HCT116 (cell line): ENCODE data around the gene NEMP2. TPM values are rescaled to one million over a fixed set of nuclear protein-coding genes. Genes with fewer than 3 reads are reported as not detected.

ENCODE experiments used
- ATAC-seq: fragments of 200-7000 bp; cut with Tn5 transposase; 2 replicates; pipeline ENCODE4 v1.9.1; 2020; ENCODE audit warnings: mild to moderate bottlenecking, moderate library complexity
- BruUV-seq: library from RNA; stranded (reverse); fragments of 400-500 nt; replicated peaks from 2 replicates; lab custom pipeline; 2021; lab: Mats Ljungman, UMichigan
- CTCF ChIA-PET: fragments of 300-600 bp; sonication (Branson Sonifier 250); formaldehyde crosslinking; loops from one replicate; lab custom pipeline; 2021; ENCODE audit warnings: antibody characterized with exemption; lab: Charles Lee
- POLR2A ChIA-PET: fragments of 300-600, 350-600 bp; sonication (Branson Sonifier 250); formaldehyde crosslinking; loops from one replicate; lab custom pipeline; 2021; ENCODE audit warnings: antibody characterized with exemption; lab: Charles Lee
- RAD21 ChIA-PET, 2 experiments: fragments of 300-600 bp; sonication (Branson Sonifier 250); formaldehyde crosslinking; loops; one replicate each; lab custom pipeline; 2023; ENCODE audit warnings: low total read pairs in 2 of 2; ENCODE audit not compliant: uncharacterized antibody in 2 of 2, unreplicated experiment in 2 of 2, low non-redundant PET in 1 of 2; lab: Charles Lee
- DNase-seq: peaks from one replicate; pipeline ENCODE4 v3.0.0-alpha.2; 2010; ENCODE audit warnings: low read depth, low spot score
- H2AFZ ChIP-seq: fragments of 200-600 bp; shearing (Covaris generic), sonication (generic); 2 replicates; pipeline ENCODE4 v1.6.1; 2017; ENCODE audit warnings: low read depth, mixed run types, mixed read lengths, antibody characterized with exemption, low read length; ENCODE audit not compliant: poor library complexity, severe bottlenecking
- H3K27ac ChIP-seq: 2 replicates; pipeline ENCODE4 v1.5.1; 2012; ENCODE audit warnings: low read depth, low read length
- H3K27me3 ChIP-seq: fragments of 200-600 bp; sonication (generic); 2 replicates; pipeline ENCODE4 v1.6.1; 2016; ENCODE audit warnings: mixed run types, low read length, mixed read lengths; ENCODE audit not compliant: insufficient read depth
- H3K36me3 ChIP-seq, 2 experiments: fragments of 200-500 bp in 1 of 2; fragments of 200-600 bp in 1 of 2; sonication (Bioruptor generic) in 1 of 2; sonication (generic) in 1 of 2; 2 replicates each; pipeline versions ENCODE4 v1.5.1 to v1.6.1; 2014 to 2016; ENCODE audit warnings: low read length in 2 of 2, inconsistent platforms in 1 of 2, mixed read lengths in 1 of 2, mixed run types in 1 of 2; ENCODE audit not compliant: insufficient read depth in 2 of 2, control insufficient read depth in 1 of 2
- H3K4me1 ChIP-seq, 2 experiments: fragments of 200-600 bp in 1 of 2; sonication (generic) in 1 of 2; 2 replicates each; pipeline versions ENCODE4 v1.5.1 to v1.6.1; 2012 to 2017; ENCODE audit warnings: low read length in 2 of 2, inconsistent platforms in 1 of 2, mild to moderate bottlenecking in 1 of 2, mixed read lengths in 1 of 2, mixed run types in 1 of 2, moderate library complexity in 1 of 2; ENCODE audit not compliant: insufficient read depth in 2 of 2, control insufficient read depth in 1 of 2
- H3K4me2 ChIP-seq: fragments of 200-600 bp; sonication (generic); 2 replicates; pipeline ENCODE4 v1.6.1; 2017; ENCODE audit warnings: mixed run types, low read length, mixed read lengths
- H3K4me3 ChIP-seq, 2 experiments: fragments of 200-600 bp in 1 of 2; sonication (generic) in 1 of 2; replicated peaks in 1 of 2; 2 replicates each; pipeline ENCODE4 v1.5.1; 2011 to 2016; ENCODE audit warnings: low read length in 2 of 2, control low read depth in 1 of 2, low read depth in 1 of 2, mild to moderate bottlenecking in 1 of 2, mixed read lengths in 1 of 2, mixed run types in 1 of 2
- H3K79me2 ChIP-seq: fragments of 200-600 bp; sonication (generic); 2 replicates; pipeline ENCODE4 v1.6.1; 2017; ENCODE audit warnings: mild to moderate bottlenecking, mixed run types, low read length, moderate library complexity, mixed read lengths; ENCODE audit not compliant: insufficient read depth
- H3K9ac ChIP-seq: fragments of 200-600 bp; sonication (generic); 2 replicates; pipeline ENCODE4 v1.6.1; 2016; ENCODE audit warnings: low read length, mixed read lengths
- H3K9me2 ChIP-seq: fragments of 200-600 bp; sonication (generic), shearing (Covaris generic); 2 replicates; pipeline ENCODE4 v1.6.1; 2017; ENCODE audit warnings: mixed run types, mild to moderate bottlenecking, moderate library complexity; ENCODE audit not compliant: insufficient read depth
- H3K9me3 ChIP-seq, 2 experiments: fragments of 200-500 bp in 1 of 2; fragments of 200-600 bp in 1 of 2; sonication (Bioruptor generic) in 1 of 2; sonication (generic) in 1 of 2; 2 replicates each; pipeline ENCODE4 v1.6.1; 2014 to 2017; ENCODE audit warnings: low read length in 2 of 2, mixed read lengths in 2 of 2, inconsistent platforms in 1 of 2, low read depth in 1 of 2, mild to moderate bottlenecking in 1 of 2, mixed run types in 1 of 2, moderate library complexity in 1 of 2; ENCODE audit not compliant: control insufficient read depth in 1 of 2, insufficient read depth in 1 of 2
- H4K20me1 ChIP-seq: fragments of 200-600 bp; sonication (generic), shearing (Covaris generic); 2 replicates; pipeline ENCODE4 v1.6.1; 2017; ENCODE audit warnings: mixed run types, mild to moderate bottlenecking, moderate library complexity; ENCODE audit not compliant: insufficient read depth
- CBX3 ChIP-seq: IDR thresholded peaks from 2 replicates; pipeline ENCODE4 v1.6.1; 2012; ENCODE audit warnings: low read depth
- EGR1 ChIP-seq: IDR thresholded peaks from 2 replicates; pipeline ENCODE4 v1.6.1; 2012; ENCODE audit warnings: low read depth
- EZH2phosphoT487 ChIP-seq: fragments of 200-600 bp; IDR thresholded peaks from 2 replicates; pipeline ENCODE4 v1.6.1; 2018; ENCODE audit warnings: antibody characterized with exemption, borderline replicate concordance
- POLR2A ChIP-seq: IDR thresholded peaks from 2 replicates; pipeline ENCODE4 v1.7.0; 2011; ENCODE audit warnings: borderline replicate concordance; ENCODE audit not compliant: insufficient read depth, insufficient read length; ENCODE audit errors: extremely low read depth
- RAD21 ChIP-seq: IDR thresholded peaks from 2 replicates; pipeline ENCODE4 v1.6.1; 2012; ENCODE audit warnings: low read depth, mild to moderate bottlenecking
- SIN3A ChIP-seq: IDR thresholded peaks from 2 replicates; pipeline ENCODE4 v1.6.1; 2012; ENCODE audit warnings: low read depth
- SP1 ChIP-seq: IDR thresholded peaks from 2 replicates; pipeline ENCODE4 v1.6.1; 2012; ENCODE audit warnings: low read depth
- YY1 ChIP-seq: IDR thresholded peaks from 2 replicates; pipeline ENCODE4 v1.6.1; 2011; ENCODE audit warnings: low read length, low read depth, moderate library complexity, mild to moderate bottlenecking; ENCODE audit not compliant: insufficient replicate concordance; ENCODE audit errors: extremely low read depth
- ZFX ChIP-seq: fragments of 450-650 bp; IDR thresholded peaks from 2 replicates; pipeline ENCODE4 v1.6.1; 2017
- intact Hi-C: fragments of 100-400 bp; cut with micrococcal nuclease; formaldehyde crosslinking; loops from 2 replicates; pipeline ENCODE4 v1.10.0; 2022
- total RNA-seq: library from RNA; stranded (reverse); gene quantifications from one replicate; pipeline ENCODE4 v1.2.1, GENCODE V29; 2021; ENCODE audit not compliant: unreplicated experiment
- TF ChIP-seq, protein P1 (sequence below): IDR thresholded peaks from 2 replicates; pipeline ENCODE4 v1.6.1; 2011; ENCODE audit warnings: mild to moderate bottlenecking, low read length, moderate library complexity; ENCODE audit not compliant: insufficient replicate concordance; ENCODE audit errors: extremely low read depth
- TF ChIP-seq, protein P2 (sequence below): IDR thresholded peaks from 2 replicates; pipeline ENCODE4 v1.6.1; 2012
- TF ChIP-seq, protein P3 (sequence below): IDR thresholded peaks from 2 replicates; pipeline ENCODE4 v1.6.1; 2012; ENCODE audit warnings: low read depth

NEMP2 gene
- total RNA-seq, 1 experiment from 2014 or later, result 8.6 TPM

DNA sequence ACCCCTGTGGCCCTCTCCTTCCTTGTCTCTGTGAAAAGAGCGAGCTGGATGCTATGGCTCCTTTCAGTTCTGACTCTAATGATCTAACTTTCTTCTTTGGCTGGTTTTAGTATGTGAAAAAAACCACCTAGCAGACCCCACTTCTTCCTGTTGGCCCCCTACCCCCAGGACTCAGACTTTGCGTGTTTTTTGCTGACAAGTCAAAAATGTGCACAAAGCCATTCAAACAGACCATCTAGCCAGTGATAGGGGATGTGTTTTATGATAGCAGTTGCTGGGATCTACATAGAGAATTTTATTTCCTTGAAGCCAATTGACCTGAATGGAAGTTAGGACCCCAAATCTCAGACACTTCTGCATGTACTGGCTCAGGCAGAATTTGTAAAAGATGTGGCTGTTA lies 77.3 kb downstream of the NEMP2 start:
- no peak overlapping the region for H3K4me2 ChIP-seq
- H3K4me3 ChIP-seq, result no peak overlapping the region
- H3K9ac ChIP-seq, result no peak overlapping the region
- H3K9me3 ChIP-seq, result no peaks in the 10 kb centered on the region
- ATAC-seq, result no peak
- no peaks in the 10 kb centered on the region for H3K27me3 ChIP-seq
- peaks cover 0 to 9% of the 10 kb centered on the region in 2 experiments; a peak in 2 of 4 replicates for H3K4me1 ChIP-seq
- H3K9me2 ChIP-seq, result no peaks in the 10 kb centered on the region
- no peaks in the 10 kb centered on the region for H3K36me3 ChIP-seq
- no TSS peak for BruUV-seq
- H3K79me2 ChIP-seq, result no peaks in the 10 kb centered on the region
- no peak overlapping the region for H3K27ac ChIP-seq
- no peak for TF ChIP-seq EGR1
- TF ChIP-seq, protein P1, sequence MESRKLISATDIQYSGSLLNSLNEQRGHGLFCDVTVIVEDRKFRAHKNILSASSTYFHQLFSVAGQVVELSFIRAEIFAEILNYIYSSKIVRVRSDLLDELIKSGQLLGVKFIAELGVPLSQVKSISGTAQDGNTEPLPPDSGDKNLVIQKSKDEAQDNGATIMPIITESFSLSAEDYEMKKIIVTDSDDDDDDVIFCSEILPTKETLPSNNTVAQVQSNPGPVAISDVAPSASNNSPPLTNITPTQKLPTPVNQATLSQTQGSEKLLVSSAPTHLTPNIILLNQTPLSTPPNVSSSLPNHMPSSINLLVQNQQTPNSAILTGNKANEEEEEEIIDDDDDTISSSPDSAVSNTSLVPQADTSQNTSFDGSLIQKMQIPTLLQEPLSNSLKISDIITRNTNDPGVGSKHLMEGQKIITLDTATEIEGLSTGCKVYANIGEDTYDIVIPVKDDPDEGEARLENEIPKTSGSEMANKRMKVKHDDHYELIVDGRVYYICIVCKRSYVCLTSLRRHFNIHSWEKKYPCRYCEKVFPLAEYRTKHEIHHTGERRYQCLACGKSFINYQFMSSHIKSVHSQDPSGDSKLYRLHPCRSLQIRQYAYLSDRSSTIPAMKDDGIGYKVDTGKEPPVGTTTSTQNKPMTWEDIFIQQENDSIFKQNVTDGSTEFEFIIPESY, result no peak
- TF ChIP-seq, protein P2, sequence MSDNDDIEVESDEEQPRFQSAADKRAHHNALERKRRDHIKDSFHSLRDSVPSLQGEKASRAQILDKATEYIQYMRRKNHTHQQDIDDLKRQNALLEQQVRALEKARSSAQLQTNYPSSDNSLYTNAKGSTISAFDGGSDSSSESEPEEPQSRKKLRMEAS, result no peak
- TF ChIP-seq YY1, result no peak
- TF ChIP-seq RAD21, result no peak
- TF ChIP-seq EZH2phosphoT487, result no peak
- TF ChIP-seq, protein P3, sequence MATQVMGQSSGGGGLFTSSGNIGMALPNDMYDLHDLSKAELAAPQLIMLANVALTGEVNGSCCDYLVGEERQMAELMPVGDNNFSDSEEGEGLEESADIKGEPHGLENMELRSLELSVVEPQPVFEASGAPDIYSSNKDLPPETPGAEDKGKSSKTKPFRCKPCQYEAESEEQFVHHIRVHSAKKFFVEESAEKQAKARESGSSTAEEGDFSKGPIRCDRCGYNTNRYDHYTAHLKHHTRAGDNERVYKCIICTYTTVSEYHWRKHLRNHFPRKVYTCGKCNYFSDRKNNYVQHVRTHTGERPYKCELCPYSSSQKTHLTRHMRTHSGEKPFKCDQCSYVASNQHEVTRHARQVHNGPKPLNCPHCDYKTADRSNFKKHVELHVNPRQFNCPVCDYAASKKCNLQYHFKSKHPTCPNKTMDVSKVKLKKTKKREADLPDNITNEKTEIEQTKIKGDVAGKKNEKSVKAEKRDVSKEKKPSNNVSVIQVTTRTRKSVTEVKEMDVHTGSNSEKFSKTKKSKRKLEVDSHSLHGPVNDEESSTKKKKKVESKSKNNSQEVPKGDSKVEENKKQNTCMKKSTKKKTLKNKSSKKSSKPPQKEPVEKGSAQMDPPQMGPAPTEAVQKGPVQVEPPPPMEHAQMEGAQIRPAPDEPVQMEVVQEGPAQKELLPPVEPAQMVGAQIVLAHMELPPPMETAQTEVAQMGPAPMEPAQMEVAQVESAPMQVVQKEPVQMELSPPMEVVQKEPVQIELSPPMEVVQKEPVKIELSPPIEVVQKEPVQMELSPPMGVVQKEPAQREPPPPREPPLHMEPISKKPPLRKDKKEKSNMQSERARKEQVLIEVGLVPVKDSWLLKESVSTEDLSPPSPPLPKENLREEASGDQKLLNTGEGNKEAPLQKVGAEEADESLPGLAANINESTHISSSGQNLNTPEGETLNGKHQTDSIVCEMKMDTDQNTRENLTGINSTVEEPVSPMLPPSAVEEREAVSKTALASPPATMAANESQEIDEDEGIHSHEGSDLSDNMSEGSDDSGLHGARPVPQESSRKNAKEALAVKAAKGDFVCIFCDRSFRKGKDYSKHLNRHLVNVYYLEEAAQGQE, result no peak
- TF ChIP-seq CBX3, result no peak
- TF ChIP-seq SIN3A, result no peak
- TF ChIP-seq POLR2A, result no peak
- no peak for TF ChIP-seq ZFX
- no peak for TF ChIP-seq SP1
- POLR2A ChIA-PET, result no interaction called here
- intact Hi-C loops, result no loop called here
- CTCF ChIA-PET, result no interaction called here
- RAD21 ChIA-PET, result no interaction called here
- no peak overlapping the region for H2AFZ ChIP-seq
- no peaks in the 10 kb centered on the region for H4K20me1 ChIP-seq
- no peak for DNase-seq
